ENCODE measurements around the gene RPS26. TPM values are rescaled to one million over a fixed set of nuclear protein-coding genes. Genes with fewer than 3 reads are reported as not detected.

Gene RPS26
- total RNA-seq, 1 experiment from 2014 or later = 46.4 TPM

DNA sequence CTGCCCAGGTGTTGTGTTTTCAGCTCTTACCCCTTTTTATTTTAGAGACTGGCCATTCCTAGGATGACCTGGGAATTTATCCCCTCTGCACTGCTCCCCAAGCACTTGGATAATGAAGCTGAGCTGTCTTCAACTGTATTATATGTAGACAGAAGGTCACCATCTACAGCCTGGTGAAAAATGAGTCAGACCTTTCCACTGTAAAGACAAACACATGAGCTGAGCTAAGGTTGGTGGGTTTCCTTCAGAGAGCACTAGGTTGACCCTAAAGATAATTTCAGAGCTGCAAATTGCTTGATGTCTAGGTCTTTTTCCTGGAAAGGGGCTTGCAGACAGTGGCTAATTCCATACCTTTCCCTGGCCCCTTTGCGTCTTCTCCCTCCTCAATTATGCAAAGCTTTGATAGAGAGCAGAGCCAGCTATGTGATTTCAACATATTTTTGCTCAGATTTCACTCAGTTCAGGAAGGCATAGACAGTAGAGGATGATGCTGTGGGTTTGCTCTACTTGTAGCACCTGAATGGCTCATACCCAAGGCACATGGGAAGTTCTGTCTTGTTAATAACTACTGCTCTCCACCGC is 30.1 kb upstream of the RPS26 start:
- H3K27ac ChIP-seq (ENCODE audit: low read length) = no peak overlapping the region
- no TSS peak for BruUV-seq (replicated peaks)
- ATAC-seq (no peak), DNase-seq (ENCODE audit: low read depth, low spot score) (no peak)
- no peak overlapping the region for H3K4me3 ChIP-seq (ENCODE audit: low read depth in 2 of 2, low read length in 2 of 2)
- TF ChIP-seq TCF7L2 (IDR thresholded peaks at IDR 0.05; ENCODE audit: low read depth, low read length) = no peak
- no peak for TF ChIP-seq SIN3A (IDR thresholded peaks at IDR 0.05; ENCODE audit: borderline replicate concordance, insufficient read depth, low read depth, low read length)
- TF ChIP-seq, protein P1, sequence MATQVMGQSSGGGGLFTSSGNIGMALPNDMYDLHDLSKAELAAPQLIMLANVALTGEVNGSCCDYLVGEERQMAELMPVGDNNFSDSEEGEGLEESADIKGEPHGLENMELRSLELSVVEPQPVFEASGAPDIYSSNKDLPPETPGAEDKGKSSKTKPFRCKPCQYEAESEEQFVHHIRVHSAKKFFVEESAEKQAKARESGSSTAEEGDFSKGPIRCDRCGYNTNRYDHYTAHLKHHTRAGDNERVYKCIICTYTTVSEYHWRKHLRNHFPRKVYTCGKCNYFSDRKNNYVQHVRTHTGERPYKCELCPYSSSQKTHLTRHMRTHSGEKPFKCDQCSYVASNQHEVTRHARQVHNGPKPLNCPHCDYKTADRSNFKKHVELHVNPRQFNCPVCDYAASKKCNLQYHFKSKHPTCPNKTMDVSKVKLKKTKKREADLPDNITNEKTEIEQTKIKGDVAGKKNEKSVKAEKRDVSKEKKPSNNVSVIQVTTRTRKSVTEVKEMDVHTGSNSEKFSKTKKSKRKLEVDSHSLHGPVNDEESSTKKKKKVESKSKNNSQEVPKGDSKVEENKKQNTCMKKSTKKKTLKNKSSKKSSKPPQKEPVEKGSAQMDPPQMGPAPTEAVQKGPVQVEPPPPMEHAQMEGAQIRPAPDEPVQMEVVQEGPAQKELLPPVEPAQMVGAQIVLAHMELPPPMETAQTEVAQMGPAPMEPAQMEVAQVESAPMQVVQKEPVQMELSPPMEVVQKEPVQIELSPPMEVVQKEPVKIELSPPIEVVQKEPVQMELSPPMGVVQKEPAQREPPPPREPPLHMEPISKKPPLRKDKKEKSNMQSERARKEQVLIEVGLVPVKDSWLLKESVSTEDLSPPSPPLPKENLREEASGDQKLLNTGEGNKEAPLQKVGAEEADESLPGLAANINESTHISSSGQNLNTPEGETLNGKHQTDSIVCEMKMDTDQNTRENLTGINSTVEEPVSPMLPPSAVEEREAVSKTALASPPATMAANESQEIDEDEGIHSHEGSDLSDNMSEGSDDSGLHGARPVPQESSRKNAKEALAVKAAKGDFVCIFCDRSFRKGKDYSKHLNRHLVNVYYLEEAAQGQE (IDR thresholded peaks at IDR 0.05; ENCODE audit: insufficient read depth in 1 of 2, low read depth in 2 of 2, low read length in 1 of 2) = no peak
- TF ChIP-seq, protein P2, sequence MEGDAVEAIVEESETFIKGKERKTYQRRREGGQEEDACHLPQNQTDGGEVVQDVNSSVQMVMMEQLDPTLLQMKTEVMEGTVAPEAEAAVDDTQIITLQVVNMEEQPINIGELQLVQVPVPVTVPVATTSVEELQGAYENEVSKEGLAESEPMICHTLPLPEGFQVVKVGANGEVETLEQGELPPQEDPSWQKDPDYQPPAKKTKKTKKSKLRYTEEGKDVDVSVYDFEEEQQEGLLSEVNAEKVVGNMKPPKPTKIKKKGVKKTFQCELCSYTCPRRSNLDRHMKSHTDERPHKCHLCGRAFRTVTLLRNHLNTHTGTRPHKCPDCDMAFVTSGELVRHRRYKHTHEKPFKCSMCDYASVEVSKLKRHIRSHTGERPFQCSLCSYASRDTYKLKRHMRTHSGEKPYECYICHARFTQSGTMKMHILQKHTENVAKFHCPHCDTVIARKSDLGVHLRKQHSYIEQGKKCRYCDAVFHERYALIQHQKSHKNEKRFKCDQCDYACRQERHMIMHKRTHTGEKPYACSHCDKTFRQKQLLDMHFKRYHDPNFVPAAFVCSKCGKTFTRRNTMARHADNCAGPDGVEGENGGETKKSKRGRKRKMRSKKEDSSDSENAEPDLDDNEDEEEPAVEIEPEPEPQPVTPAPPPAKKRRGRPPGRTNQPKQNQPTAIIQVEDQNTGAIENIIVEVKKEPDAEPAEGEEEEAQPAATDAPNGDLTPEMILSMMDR (IDR thresholded peaks at IDR 0.05) = no peak
- no peak for TF ChIP-seq POLR2AphosphoS5 (IDR thresholded peaks at IDR 0.05; ENCODE audit: low read depth, low read length)
- in situ Hi-C loops (cut with HindIII; ENCODE audit: low pct_unique_long_range_greater_than_20kb, low sequenced_read_pairs) = no loop called here
- H3K36me3 ChIP-seq (ENCODE audit: control insufficient read depth, insufficient read depth, low read length) = no peaks in the 10 kb centered on the region
- intact Hi-C loops (cut with micrococcal nuclease; ENCODE audit: unreplicated experiment) = no loop called here
- ChIA-PET POLR2A (interaction anchor here (1.0 kb wide), 1 partner anchor 38 kb away, joined by 3 read pairs; the partner anchor contains the start of gene RAB5B), CTCF (interaction anchor here (0.7 kb wide), 1 partner anchor 18 kb away, joined by 3 read pairs; no protein-coding TSS in a partner anchor)
- H3K4me1 ChIP-seq (ENCODE audit: control insufficient read depth, insufficient read depth, low read length) = peaks cover 5% of the 10 kb centered on the region; the same call in 1 of the 2 replicates
- H3K27me3 ChIP-seq (ENCODE audit: control insufficient read depth, insufficient read depth, low read length) = no peaks in the 10 kb centered on the region
- no peaks in the 10 kb centered on the region for H3K9me3 ChIP-seq (ENCODE audit: control insufficient read depth, insufficient read depth, low read depth, low read length)

DNA sequence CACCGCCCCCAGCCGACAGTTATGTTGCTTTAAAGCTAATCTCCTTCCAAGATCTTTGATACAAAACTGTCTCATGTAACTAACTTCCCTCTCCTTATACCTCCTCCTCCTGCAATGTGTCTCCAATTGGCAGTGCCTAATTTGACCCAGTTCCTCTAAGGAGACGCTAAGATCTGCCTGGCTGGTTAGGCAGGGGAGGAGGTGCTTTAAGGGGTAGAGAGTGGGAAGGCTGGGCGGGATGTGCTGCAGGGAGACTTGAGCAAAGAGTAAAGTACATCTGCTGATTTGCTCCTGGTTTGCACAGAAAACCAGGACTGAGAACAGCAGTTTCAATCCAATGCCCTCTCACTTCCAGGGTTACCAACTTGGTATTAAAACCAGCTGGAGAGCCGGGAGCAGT is 28.2 kb upstream of the RPS26 start:
- POLR2A ChIA-PET = no interaction called here
- intact Hi-C loops (cut with micrococcal nuclease; ENCODE audit: unreplicated experiment) = no loop called here
- CTCF ChIA-PET = no interaction called here
- Histone ChIP-seq H3K4me3 (ENCODE audit: low read depth in 2 of 2, low read length in 2 of 2) (no peak overlapping the region), H3K9me3 (ENCODE audit: control insufficient read depth, insufficient read depth, low read depth, low read length) (no peaks in the 10 kb centered on the region), H3K4me1 (ENCODE audit: control insufficient read depth, insufficient read depth, low read length) (no peaks in the 10 kb centered on the region), H3K27ac (ENCODE audit: low read length) (no peak overlapping the region), H3K27me3 (ENCODE audit: control insufficient read depth, insufficient read depth, low read length) (no peaks in the 10 kb centered on the region), H3K36me3 (ENCODE audit: control insufficient read depth, insufficient read depth, low read length) (no peaks in the 10 kb centered on the region)
- BruUV-seq (replicated peaks) = no TSS peak
- in situ Hi-C loops (cut with HindIII; ENCODE audit: low pct_unique_long_range_greater_than_20kb, low sequenced_read_pairs) = no loop called here
- ATAC-seq (no peak), DNase-seq (ENCODE audit: low read depth, low spot score) (no peak)
- TF ChIP-seq SIN3A (IDR thresholded peaks at IDR 0.05; ENCODE audit: borderline replicate concordance, insufficient read depth, low read depth, low read length) = no peak
- TF ChIP-seq TCF7L2 (IDR thresholded peaks at IDR 0.05; ENCODE audit: low read depth, low read length) = no peak
- no peak for TF ChIP-seq POLR2AphosphoS5 (IDR thresholded peaks at IDR 0.05; ENCODE audit: low read depth, low read length)
- TF ChIP-seq, protein P2 (IDR thresholded peaks at IDR 0.05) = no peak
- TF ChIP-seq, protein P1 (IDR thresholded peaks at IDR 0.05; ENCODE audit: insufficient read depth in 1 of 2, low read depth in 2 of 2, low read length in 1 of 2) = no peak
